Peyer's patch (tissue), 4 donors: ENCODE measurements around the gene NPTXR.

Experiments
- POLR2A ChIP-seq, 2 donors: fragments of 450-650 bp; IDR thresholded peaks; one replicate each; pipeline ENCODE4 v1.5.1; 2017; ENCODE audit warnings: antibody characterized with exemption in 2 of 2, mild to moderate bottlenecking in 2 of 2, moderate library complexity in 2 of 2
- TF ChIP-seq, protein P1 (sequence below), 6 experiments: fragments of 450-650 bp in 4 of 6; fragments of 200-600 bp in 2 of 6; sonication (generic) in 1 of 6; IDR thresholded peaks; one replicate each; pipeline ENCODE4 v1.5.1; 2017 to 2019; ENCODE audit warnings: antibody characterized with exemption in 6 of 6, mild to moderate bottlenecking in 3 of 6, moderate library complexity in 1 of 6

DNA sequence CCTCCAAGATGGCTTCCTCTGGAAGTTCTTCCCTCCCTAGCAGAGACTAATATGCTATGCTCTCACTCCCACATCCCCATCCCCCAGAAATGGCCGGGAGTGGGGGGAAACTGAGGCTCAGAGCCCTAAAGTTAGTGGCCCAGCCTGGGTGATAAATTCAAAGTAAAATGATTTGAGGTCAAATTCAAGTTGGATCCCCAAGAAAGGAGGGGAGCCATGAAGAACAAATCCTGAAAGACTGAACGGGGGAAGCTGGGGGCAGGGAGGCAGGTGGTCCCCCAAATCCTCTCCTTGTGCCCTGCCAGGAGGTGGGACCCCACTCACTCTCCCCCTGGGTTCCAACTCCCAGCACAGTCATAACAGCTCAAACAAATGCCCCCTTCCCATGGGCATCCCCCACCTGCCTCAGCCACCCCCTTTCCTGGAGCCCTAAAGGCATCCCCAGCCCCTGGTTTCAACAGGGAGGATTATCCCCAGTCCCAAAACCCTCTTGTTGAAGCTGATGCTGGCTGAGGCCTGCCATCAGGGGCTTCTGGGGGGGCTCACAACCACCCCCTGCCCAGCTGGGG is 27.0 kb upstream of the NPTXR start:
- no peak for TF ChIP-seq POLR2A (IDR thresholded peaks at IDR 0.05)
- TF ChIP-seq, protein P1, sequence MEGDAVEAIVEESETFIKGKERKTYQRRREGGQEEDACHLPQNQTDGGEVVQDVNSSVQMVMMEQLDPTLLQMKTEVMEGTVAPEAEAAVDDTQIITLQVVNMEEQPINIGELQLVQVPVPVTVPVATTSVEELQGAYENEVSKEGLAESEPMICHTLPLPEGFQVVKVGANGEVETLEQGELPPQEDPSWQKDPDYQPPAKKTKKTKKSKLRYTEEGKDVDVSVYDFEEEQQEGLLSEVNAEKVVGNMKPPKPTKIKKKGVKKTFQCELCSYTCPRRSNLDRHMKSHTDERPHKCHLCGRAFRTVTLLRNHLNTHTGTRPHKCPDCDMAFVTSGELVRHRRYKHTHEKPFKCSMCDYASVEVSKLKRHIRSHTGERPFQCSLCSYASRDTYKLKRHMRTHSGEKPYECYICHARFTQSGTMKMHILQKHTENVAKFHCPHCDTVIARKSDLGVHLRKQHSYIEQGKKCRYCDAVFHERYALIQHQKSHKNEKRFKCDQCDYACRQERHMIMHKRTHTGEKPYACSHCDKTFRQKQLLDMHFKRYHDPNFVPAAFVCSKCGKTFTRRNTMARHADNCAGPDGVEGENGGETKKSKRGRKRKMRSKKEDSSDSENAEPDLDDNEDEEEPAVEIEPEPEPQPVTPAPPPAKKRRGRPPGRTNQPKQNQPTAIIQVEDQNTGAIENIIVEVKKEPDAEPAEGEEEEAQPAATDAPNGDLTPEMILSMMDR (IDR thresholded peaks at IDR 0.05), result no peak
